ENCODE results near the gene TXNDC11.

- TF ChIP-seq POLR2AphosphoS5 (IDR thresholded peaks at IDR 0.05; ENCODE audit: low read depth) (no peak), CTCF (IDR thresholded peaks at IDR 0.05; ENCODE audit: insufficient read depth, low read length) (no peak), GABPA (IDR thresholded peaks at IDR 0.05; ENCODE audit: low read depth) (no peak), REST (IDR thresholded peaks at IDR 0.05; ENCODE audit: insufficient replicate concordance, low read depth) (no peak), SPI1 (IDR thresholded peaks at IDR 0.05; ENCODE audit: borderline replicate concordance, low read depth) (no peak)
Measured at GRCh38 chr16:11737713-11738112, 4.9 kb downstream of the TXNDC11 start.

All from HL-60 (cell line).